Measurements from ENCODE around the gene FBXO2. TPM values are rescaled to one million over a fixed set of nuclear protein-coding genes. Genes with fewer than 3 reads are reported as not detected.
A peak's percentile ranks its signal among the peaks of the same experiment; 100 is the strongest.

The FBXO2 gene
- total RNA-seq, 4 donors from 2014 or later: 8.2 to 16.7 (median 13.5) TPM

DNA sequence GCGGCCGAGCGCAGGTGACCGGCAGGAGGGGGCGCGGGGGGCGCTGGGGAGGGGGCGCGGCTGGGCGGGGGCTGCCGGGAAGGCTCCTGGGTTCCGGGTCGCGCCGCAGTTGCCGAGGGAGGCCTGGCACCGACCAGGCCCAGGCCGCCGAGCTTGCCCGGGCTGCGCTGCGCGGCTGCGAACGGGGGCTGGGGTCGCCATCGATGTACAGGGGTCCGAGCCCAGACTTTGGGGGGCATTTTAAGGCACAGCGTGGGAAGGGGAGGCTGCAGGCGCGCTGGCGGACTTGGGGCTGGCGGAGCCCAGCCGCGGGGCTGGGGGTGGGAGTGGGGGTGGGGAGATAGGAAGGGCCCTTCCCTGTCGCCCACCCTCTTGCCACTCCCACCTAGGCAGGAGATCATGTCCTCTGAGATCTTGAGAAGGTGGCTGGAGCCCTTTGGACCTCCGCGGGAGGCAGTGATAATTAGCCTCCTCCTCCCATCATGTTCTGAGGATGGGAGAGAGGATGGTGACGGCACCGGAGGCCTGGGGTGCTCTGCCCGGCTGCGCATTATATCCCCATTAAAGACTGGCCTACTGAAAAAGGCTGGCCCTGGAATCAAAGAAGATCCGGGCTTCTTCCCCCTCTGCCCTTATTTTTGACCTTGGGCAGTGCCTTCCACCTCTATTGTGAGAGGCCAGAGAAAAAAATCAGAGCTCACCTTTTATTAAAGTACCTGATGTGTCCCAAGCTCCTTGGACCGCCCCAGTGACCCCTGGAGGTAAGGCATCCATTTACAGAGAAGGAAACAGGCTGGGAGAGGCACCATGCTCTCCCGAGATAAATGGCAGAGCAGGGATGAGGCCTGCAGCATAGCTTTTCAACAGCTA is 945 bp upstream of the FBXO2 start:
- Histone ChIP-seq H3K4me1 (peaks cover 25% of the 10 kb centered on the region), H3K4me3 (peak overlapping the region; percentile 79), H3K36me3 (peaks cover 12% of the 10 kb centered on the region), H3K27me3 (no peaks in the 10 kb centered on the region), H3K27ac (peak overlapping the region; percentile 35), H3K9me3 (no peaks in the 10 kb centered on the region)
- DNase-seq (ENCODE audit: low spot score in 2 of 2): no peak
- WGBS: 41% methylated on average over 5 of the region's 45 CpGs
- TF ChIP-seq, protein P1, sequence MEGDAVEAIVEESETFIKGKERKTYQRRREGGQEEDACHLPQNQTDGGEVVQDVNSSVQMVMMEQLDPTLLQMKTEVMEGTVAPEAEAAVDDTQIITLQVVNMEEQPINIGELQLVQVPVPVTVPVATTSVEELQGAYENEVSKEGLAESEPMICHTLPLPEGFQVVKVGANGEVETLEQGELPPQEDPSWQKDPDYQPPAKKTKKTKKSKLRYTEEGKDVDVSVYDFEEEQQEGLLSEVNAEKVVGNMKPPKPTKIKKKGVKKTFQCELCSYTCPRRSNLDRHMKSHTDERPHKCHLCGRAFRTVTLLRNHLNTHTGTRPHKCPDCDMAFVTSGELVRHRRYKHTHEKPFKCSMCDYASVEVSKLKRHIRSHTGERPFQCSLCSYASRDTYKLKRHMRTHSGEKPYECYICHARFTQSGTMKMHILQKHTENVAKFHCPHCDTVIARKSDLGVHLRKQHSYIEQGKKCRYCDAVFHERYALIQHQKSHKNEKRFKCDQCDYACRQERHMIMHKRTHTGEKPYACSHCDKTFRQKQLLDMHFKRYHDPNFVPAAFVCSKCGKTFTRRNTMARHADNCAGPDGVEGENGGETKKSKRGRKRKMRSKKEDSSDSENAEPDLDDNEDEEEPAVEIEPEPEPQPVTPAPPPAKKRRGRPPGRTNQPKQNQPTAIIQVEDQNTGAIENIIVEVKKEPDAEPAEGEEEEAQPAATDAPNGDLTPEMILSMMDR (IDR thresholded peaks at IDR 0.05): no peak
- no peak for TF ChIP-seq POLR2A (IDR thresholded peaks at IDR 0.05)
- no peak for TF ChIP-seq EP300 (IDR thresholded peaks at IDR 0.05)
- TF ChIP-seq POLR2AphosphoS5 (IDR thresholded peaks at IDR 0.05): no peak

DNA sequence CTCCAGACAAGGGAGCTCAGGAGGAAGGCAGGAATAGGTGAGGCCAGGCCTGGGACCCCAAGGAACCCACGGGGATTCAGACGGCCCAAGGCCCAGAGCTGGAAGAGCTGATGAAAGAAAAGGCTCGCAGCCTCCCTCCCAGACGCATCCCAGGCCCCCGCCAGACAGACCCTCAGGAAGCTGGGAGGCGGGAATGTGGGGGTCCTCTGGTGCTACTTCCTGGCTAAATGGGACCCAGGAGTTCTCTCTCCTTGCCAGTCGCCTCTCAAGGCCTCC is 430 bp downstream of the FBXO2 start:
- Histone ChIP-seq H3K27me3 (peaks cover 7% of the 10 kb centered on the region), H3K36me3 (peaks cover 6% of the 10 kb centered on the region), H3K27ac (peak overlapping the region; percentile 78), H3K4me3 (peak overlapping the region; percentile 79), H3K4me1 (peaks cover 36% of the 10 kb centered on the region), H3K9me3 (no peaks in the 10 kb centered on the region)
- no peak for TF ChIP-seq POLR2A (IDR thresholded peaks at IDR 0.05)
- TF ChIP-seq POLR2AphosphoS5 (IDR thresholded peaks at IDR 0.05): no peak
- no peak for TF ChIP-seq EP300 (IDR thresholded peaks at IDR 0.05)
- TF ChIP-seq, protein P1 (IDR thresholded peaks at IDR 0.05): no peak
- no peak for DNase-seq (ENCODE audit: low spot score in 2 of 2)
- 59% methylated on average over 3 of the region's 7 CpGs for WGBS

DNA sequence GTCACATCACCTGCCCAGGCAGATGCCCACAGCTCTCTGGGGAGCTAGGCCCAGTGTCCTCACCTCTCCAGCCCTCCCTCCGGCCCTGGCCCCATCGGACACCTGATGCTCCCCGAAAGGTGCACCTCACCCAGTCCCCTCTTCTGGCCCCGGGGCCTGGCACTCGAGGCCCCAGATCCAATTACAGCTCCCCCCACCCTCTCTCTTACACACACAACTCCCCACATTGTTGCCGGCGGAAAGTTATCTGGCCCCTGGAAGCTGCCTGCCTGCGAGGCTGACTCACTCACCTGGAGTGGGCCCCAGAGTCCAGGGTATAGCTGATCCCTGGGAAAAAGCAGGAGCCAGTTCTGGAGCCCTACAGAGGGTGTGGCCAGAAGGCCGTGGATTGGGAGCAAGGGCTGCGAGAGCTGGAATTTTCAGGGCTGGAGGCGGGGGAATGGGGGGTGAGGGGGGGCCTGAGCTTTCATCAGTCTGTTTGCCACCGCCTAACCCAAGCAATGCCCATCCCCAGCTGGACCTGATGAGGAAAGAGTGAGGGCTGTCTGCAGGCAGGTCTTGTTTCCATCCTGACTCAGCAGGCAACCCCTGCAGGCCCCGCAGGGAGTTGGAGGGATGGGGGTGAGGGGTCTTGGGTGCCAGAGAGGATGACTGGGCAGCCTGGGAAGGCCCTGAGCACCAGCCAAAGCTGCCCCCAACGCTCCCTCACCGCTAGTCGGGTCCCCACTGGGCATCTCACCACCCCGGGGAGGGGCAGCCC is 948 bp downstream of the FBXO2 start:
- Histone ChIP-seq H3K27ac (no peak overlapping the region), H3K9me3 (no peaks in the 10 kb centered on the region), H3K36me3 (peaks cover under 1% of the 10 kb centered on the region), H3K4me1 (peaks cover 39% of the 10 kb centered on the region), H3K4me3 (peak overlapping the region; percentile 79), H3K27me3 (peaks cover 10% of the 10 kb centered on the region)
- 74% methylated on average over 8 of the region's 17 CpGs for WGBS
- DNase-seq (ENCODE audit: low spot score in 2 of 2): no peak
- TF ChIP-seq, protein P1 (IDR thresholded peaks at IDR 0.05): no peak
- no peak for TF ChIP-seq POLR2AphosphoS5 (IDR thresholded peaks at IDR 0.05)
- no peak for TF ChIP-seq POLR2A (IDR thresholded peaks at IDR 0.05)

DNA sequence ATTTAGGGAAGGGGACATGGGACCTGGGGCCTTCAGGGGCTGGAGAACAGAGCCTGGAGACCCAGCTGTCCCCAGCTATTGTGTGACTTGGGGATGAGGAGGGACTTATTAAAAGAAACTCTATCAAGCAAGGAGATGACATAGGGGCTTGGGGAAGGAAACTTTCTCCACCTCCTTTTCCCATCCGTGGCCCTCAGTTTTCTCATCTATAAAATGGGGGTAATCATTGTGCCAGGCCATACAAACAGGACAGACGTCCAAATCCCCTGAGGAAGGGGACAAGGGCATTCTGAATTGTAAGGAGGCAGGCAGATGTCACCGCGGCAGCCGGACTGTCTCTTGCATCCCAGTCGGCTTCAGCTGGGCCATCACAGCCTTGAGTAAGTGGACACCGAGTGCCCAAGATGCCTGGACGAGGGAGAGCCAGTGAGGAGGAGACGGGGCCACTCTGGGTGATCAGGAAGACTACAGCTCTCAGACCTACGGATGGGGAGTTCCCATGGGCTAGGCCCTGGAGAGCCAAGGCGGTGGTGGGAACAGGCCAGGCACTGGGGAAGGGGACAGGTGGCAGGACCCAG is 1.9 kb downstream of the FBXO2 start:
- peaks cover 39% of the 10 kb centered on the region for H3K4me1 ChIP-seq
- no peak overlapping the region for H3K4me3 ChIP-seq
- no peaks in the 10 kb centered on the region for H3K9me3 ChIP-seq
- H3K36me3 ChIP-seq: no peaks in the 10 kb centered on the region
- WGBS: 85% methylated on average over 11 of the region's 11 CpGs
- TF ChIP-seq POLR2A (IDR thresholded peaks at IDR 0.05): no peak
- no peak for TF ChIP-seq POLR2AphosphoS5 (IDR thresholded peaks at IDR 0.05)
- TF ChIP-seq, protein P1 (IDR thresholded peaks at IDR 0.05): no peak
- TF ChIP-seq EP300 (IDR thresholded peaks at IDR 0.05): no peak
- DNase-seq (ENCODE audit: low spot score in 2 of 2): no peak
- H3K27me3 ChIP-seq: peaks cover 10% of the 10 kb centered on the region
- H3K27ac ChIP-seq: no peak overlapping the region

DNA sequence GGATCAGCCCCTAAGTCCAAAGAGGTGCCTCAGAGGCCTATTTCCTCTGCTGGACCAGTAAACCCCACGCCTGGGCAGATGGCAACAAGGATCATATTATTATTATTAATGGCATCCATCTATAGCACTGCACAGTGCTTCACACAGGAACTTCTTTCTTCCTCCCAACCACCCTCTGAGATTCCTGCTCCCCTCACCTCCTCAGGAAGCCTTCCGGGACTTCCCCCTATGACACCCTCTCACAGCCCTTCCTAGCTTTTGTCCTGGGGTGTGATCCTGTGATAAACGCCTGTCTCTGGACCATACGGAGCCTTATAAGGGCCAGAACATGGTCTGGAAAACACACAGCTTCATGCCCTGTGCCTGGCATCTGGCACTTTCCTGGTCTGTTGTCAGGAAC is 3.2 kb downstream of the FBXO2 start:
- H3K4me1 ChIP-seq: peaks cover 39% of the 10 kb centered on the region
- 84% methylated on average over 4 of the region's 4 CpGs for WGBS

More for the DNA sequence above, 3.2 kb downstream of the FBXO2 start:
- Histone ChIP-seq H3K27ac (no peak overlapping the region), H3K36me3 (no peaks in the 10 kb centered on the region), H3K27me3 (peaks cover 10% of the 10 kb centered on the region), H3K9me3 (no peaks in the 10 kb centered on the region), H3K4me3 (peak overlapping the region; percentile 17)
- TF ChIP-seq EP300 (IDR thresholded peaks at IDR 0.05) (no peak), POLR2AphosphoS5 (IDR thresholded peaks at IDR 0.05) (no peak), POLR2A (IDR thresholded peaks at IDR 0.05) (no peak)
- TF ChIP-seq, protein P1 (IDR thresholded peaks at IDR 0.05): no peak
- no peak for DNase-seq (ENCODE audit: low spot score in 2 of 2)

Data from suprapubic skin (tissue), 4 donors.